Endothelial cell (in vitro differentiated cells): ENCODE measurements around the gene NUP160. TPM values are rescaled to one million over a fixed set of nuclear protein-coding genes. Genes with fewer than 3 reads are reported as not detected.
"Not testable (repeated sequence)": the region's sequence is repeated elsewhere in the genome, so short reads cannot be mapped to it uniquely, and the experiment has no call there.

Experiments used
- DNase-seq: peaks from one replicate; pipeline ENCODE4 v3.0.0; 2021; ENCODE audit warnings: low spot score
- H3K27ac Mint-ChIP-seq: one replicate; pipeline ENCODE4 v1.8.0; 2021; ENCODE audit warnings: mixed read lengths, inconsistent platforms; ENCODE audit not compliant: unreplicated experiment
- H3K27me3 Mint-ChIP-seq: one replicate; pipeline ENCODE4 v1.8.0; 2021; ENCODE audit warnings: mild to moderate bottlenecking, moderate library complexity, mixed read lengths, inconsistent platforms; ENCODE audit not compliant: unreplicated experiment
- H3K36me3 Mint-ChIP-seq: one replicate; pipeline ENCODE4 v1.8.0; 2021; ENCODE audit warnings: mild to moderate bottlenecking, low read depth, mixed read lengths, inconsistent platforms; ENCODE audit not compliant: unreplicated experiment
- H3K4me1 Mint-ChIP-seq: one replicate; pipeline ENCODE4 v1.8.0; 2021; ENCODE audit warnings: mild to moderate bottlenecking, mixed read lengths, inconsistent platforms; ENCODE audit not compliant: unreplicated experiment
- H3K4me3 Mint-ChIP-seq: one replicate; pipeline ENCODE4 v1.8.0; 2021; ENCODE audit warnings: mild to moderate bottlenecking, mixed read lengths, inconsistent platforms; ENCODE audit not compliant: unreplicated experiment
- H3K9me3 Mint-ChIP-seq: one replicate; pipeline ENCODE4 v1.8.0; 2021; ENCODE audit warnings: mixed read lengths, inconsistent platforms; ENCODE audit not compliant: unreplicated experiment
- long read RNA-seq: library from polyadenylated mRNA; unstranded; transcript quantifications from one replicate; pipeline ENCODE4 v2.0.0, GENCODE V29; 2020; ENCODE audit not compliant: unreplicated experiment
- total RNA-seq: library from RNA; stranded (reverse); fragmentation: NEBNext Ultra II Directional; extraction: Animal tissue kit (Norgen Biotek cat#: 25700); gene quantifications from one replicate; pipeline ENCODE4 v1.2.1, GENCODE V29; 2021; ENCODE audit not compliant: unreplicated experiment
- TF ChIP-seq, protein P1 (sequence below): fragments of 200-600 bp; sonication (generic); IDR thresholded peaks from one replicate; pipeline ENCODE4 v1.5.0; 2021; ENCODE audit warnings: antibody characterized with exemption; ENCODE audit not compliant: unreplicated experiment

NUP160 gene
- 30.2 TPM for total RNA-seq
- long read RNA-seq, full-length matches to known transcripts = 2 of 8 reads
- long read RNA-seq, partial matches to known transcripts = 6 of 8 reads
- long read RNA-seq, other reads (novel, unspliced or antisense) = 0 of 8 reads

DNA sequence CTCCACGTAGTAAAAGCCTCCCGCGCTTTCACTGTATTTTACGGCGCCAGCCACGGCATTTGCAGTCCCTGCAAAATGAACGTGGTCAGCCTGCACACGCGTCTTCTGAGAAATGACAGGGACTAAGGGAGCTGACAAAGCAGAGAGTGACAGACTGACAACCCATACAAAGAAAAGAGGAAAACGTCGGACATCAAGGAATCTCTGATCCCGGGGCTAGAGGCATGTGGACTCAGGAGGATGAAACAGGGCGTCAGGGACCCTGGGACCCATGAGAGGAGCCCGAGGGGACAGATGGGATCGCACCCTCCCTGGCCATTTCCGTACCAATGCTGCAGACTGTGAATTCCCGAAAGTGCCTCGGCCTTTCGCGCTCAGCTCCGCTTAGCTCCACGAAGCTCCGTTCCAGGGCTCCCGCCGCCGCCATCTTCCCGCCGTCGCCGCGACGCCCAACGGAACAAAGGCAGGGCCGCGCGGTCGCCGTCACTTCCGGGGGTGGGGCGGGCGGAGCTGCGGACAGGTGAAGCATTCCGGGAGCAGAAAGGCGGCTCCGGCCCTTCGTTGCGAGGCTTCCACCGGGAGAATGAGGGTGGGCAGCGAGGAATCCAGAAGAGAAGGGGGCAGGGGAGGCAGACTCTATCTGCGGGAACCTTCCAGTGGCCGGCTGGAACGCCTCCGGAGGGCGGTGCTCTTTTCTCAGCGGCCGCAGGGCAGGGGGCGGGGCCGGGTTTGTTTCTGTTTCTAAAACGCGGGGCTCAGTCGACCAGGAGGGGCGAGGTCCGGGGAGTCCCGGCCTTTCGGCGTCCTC, at the start of gene NUP160:
NUP160 (minus strand) TSS at position 459 of the 808 bp plus-strand sequence; CDS start at position 427, 32 bp downstream.
- TF ChIP-seq, protein P1, sequence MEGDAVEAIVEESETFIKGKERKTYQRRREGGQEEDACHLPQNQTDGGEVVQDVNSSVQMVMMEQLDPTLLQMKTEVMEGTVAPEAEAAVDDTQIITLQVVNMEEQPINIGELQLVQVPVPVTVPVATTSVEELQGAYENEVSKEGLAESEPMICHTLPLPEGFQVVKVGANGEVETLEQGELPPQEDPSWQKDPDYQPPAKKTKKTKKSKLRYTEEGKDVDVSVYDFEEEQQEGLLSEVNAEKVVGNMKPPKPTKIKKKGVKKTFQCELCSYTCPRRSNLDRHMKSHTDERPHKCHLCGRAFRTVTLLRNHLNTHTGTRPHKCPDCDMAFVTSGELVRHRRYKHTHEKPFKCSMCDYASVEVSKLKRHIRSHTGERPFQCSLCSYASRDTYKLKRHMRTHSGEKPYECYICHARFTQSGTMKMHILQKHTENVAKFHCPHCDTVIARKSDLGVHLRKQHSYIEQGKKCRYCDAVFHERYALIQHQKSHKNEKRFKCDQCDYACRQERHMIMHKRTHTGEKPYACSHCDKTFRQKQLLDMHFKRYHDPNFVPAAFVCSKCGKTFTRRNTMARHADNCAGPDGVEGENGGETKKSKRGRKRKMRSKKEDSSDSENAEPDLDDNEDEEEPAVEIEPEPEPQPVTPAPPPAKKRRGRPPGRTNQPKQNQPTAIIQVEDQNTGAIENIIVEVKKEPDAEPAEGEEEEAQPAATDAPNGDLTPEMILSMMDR = no peak
- Mint-ChIP-seq H3K27ac (peak within 1 kb of the TSS; percentile 86), H3K9me3 (no peaks in the 10 kb centered on the region)

GRCh38 chr11:47896199-47896598, 48.0 kb upstream of the NUP160 start:
- DNase-seq = no peak
- no peaks in the 10 kb centered on the region for H3K9me3 Mint-ChIP-seq
- H3K4me1 Mint-ChIP-seq = no peaks in the 10 kb centered on the region
- H3K27ac Mint-ChIP-seq = no peak overlapping the region
- H3K4me3 Mint-ChIP-seq = no peak overlapping the region
- H3K27me3 Mint-ChIP-seq = no peaks in the 10 kb centered on the region
- H3K36me3 Mint-ChIP-seq = no peaks in the 10 kb centered on the region
- TF ChIP-seq, protein P1 = no peak

More for the DNA sequence above, at the start of gene NUP160:
- Mint-ChIP-seq H3K4me1 (peaks cover 21% of the 10 kb centered on the region), H3K27me3 (peaks cover 4% of the 10 kb centered on the region), H3K4me3 (peak within 1 kb of the TSS; percentile 97), H3K36me3 (peaks cover 9% of the 10 kb centered on the region)
- peak; percentile 77 for DNase-seq

DNA sequence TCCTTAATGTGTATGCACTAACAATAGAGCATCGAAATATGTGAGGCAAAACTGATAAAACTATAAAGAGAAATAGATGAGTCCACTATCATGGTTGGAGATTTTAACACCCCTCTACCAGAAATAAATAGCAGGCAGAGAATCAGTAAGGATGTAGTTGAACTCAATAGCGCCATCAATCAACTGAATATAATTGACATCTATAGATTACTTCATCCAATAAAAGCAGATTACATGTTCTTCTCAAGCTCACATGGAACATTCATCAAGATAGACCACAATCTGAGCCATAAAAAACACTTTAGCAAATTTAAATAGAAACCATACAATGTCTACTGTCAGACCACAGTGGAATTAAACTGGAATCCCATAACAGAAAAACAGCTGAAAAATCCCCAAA, 46.9 kb upstream of the NUP160 start:
- H3K4me1 Mint-ChIP-seq = peaks cover 5% of the 10 kb centered on the region
- DNase-seq = no peak
- no peaks in the 10 kb centered on the region for H3K36me3 Mint-ChIP-seq
- H3K27ac Mint-ChIP-seq = no peak overlapping the region
- no peaks in the 10 kb centered on the region for H3K27me3 Mint-ChIP-seq
- H3K9me3 Mint-ChIP-seq = no peaks in the 10 kb centered on the region
- TF ChIP-seq, protein P1 = no peak
- no peak overlapping the region for H3K4me3 Mint-ChIP-seq

- not testable (repeated sequence) for H3K4me3 Mint-ChIP-seq, H3K36me3 Mint-ChIP-seq, H3K4me1 Mint-ChIP-seq, H3K27ac Mint-ChIP-seq, H3K27me3 Mint-ChIP-seq, H3K9me3 Mint-ChIP-seq, DNase-seq
These were observed 44.6 kb upstream of the NUP160 start for GRCh38 chr11:47892546-47893276.

- H3K27ac Mint-ChIP-seq = no peak overlapping the region
- H3K4me3 Mint-ChIP-seq = no peak overlapping the region
- no peaks in the 10 kb centered on the region for H3K36me3 Mint-ChIP-seq
- no peak for DNase-seq
- H3K27me3 Mint-ChIP-seq = no peaks in the 10 kb centered on the region
- no peaks in the 10 kb centered on the region for H3K9me3 Mint-ChIP-seq
- TF ChIP-seq, protein P1 = no peak
- peaks cover 10% of the 10 kb centered on the region for H3K4me1 Mint-ChIP-seq
These were observed 43.7 kb upstream of the NUP160 start for GRCh38 chr11:47891886-47892285.
